ENCODE measurements around the gene FBXW8. TPM values are rescaled to one million over a fixed set of nuclear protein-coding genes. Genes with fewer than 3 reads are reported as not detected.
A peak's percentile ranks its signal among the peaks of the same experiment; 100 is the strongest.

FBXW8 gene
- total RNA-seq, 1 donor from 2014 or later: 3.3 TPM

DNA sequence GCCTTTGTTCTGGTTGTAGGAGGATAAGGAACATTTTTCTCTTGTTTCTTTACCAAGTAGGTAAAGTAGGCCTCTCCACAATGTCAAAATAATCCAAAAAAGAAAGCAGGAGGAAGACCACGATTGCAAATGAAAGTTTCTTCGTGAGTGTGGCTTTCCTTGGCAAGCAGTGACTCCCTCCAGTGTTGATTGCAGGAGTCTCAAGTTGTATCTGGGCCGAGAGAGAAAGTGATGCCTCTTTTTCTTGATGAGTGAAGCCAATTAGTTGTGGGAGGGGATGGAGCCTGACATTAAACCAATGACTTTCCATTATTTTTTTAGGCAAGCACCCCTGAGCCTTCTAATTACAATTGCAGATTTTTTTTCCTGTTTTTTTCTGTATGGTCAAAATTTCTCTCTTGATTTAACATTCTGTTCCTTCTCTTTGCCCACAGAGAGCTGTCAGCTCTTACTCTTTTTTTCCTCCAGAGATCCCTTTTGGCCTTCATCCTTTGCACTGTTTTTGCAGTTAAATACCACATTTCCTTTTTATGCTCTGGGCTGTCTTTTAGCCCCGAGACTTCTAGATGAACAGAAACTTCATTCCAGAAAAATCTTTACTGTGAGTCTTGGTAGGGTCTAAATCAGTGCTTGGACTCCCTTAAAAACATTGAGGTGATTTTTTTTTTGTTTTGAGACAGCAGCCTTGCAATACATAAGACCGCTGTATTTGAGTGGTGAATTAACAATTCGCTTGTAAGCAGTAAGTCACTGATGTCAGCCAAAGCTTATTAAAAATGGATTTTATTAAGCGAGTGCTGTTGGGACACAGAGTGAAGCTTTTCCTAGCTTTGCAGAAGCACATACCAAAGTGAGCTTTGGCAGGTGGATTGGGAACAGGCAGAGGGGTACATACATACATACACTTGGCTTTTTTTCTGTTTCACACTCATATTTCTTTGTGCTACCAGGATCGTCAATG lies 15.8 kb downstream of the FBXW8 start:
- Histone ChIP-seq H3K4me1 (peaks cover 3 to 8% of the 10 kb centered on the region in 2 donors), H3K36me3 (peaks cover 12 to 14% of the 10 kb centered on the region in 2 donors), H3K9me3 (no peaks in the 10 kb centered on the region), H3K27me3 (no peaks in the 10 kb centered on the region), H3K27ac (peak overlapping the region; percentile 36 to 41), H3K4me3 (peak overlapping the region in 1 of 2 donors; percentile 32)
- intact Hi-C loops (cut with DNase I): no loop called here
- no peak for DNase-seq (ENCODE audit: low spot score in 2 of 2)
- TF ChIP-seq, protein P1, sequence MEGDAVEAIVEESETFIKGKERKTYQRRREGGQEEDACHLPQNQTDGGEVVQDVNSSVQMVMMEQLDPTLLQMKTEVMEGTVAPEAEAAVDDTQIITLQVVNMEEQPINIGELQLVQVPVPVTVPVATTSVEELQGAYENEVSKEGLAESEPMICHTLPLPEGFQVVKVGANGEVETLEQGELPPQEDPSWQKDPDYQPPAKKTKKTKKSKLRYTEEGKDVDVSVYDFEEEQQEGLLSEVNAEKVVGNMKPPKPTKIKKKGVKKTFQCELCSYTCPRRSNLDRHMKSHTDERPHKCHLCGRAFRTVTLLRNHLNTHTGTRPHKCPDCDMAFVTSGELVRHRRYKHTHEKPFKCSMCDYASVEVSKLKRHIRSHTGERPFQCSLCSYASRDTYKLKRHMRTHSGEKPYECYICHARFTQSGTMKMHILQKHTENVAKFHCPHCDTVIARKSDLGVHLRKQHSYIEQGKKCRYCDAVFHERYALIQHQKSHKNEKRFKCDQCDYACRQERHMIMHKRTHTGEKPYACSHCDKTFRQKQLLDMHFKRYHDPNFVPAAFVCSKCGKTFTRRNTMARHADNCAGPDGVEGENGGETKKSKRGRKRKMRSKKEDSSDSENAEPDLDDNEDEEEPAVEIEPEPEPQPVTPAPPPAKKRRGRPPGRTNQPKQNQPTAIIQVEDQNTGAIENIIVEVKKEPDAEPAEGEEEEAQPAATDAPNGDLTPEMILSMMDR (IDR thresholded peaks at IDR 0.05): no peak

DNA sequence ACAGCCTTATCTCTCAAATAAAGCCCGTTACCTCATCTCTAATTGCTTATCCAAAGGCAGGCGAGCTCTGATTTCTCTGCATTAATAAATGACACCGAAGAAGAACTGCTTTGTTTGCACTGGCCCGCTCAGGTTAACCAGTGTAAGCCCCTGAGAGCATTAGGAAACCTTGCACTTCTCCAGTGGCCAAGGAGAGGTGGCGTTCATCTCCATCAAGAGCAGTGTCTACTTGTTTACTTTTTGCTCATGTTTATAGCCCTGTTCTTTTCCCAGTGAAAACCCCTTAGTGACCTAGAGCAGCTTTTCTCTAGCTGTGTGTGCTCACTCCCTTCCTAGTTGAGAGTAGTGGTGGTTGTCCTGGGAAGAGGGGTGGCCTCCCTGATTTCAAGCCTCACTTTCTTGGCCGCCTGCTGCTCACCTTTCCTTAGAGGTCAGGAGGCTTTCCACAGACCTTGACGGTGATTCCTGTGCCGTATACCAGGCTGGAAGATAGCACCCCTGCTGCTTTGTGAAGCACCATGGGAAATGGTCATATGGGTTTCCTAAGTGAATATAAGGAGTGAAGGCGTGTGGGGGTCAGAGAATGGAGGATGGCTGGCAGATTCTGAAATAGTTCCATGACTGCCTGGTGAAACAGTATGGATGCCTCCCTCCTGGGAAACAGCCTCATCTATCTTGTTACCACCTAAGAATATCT lies 16.6 kb downstream of the FBXW8 start:
- peaks cover 3 to 8% of the 10 kb centered on the region in 2 donors for H3K4me1 ChIP-seq
- no peak overlapping the region for H3K4me3 ChIP-seq
- DNase-seq (ENCODE audit: low spot score in 2 of 2): no peak
- no peaks in the 10 kb centered on the region for H3K9me3 ChIP-seq
- TF ChIP-seq, protein P1 (IDR thresholded peaks at IDR 0.05): no peak
- intact Hi-C loops (cut with DNase I): no loop called here
- peaks cover 12 to 14% of the 10 kb centered on the region in 2 donors for H3K36me3 ChIP-seq
- H3K27ac ChIP-seq: peak overlapping the region in 1 of 2 donors; percentile 41
- no peaks in the 10 kb centered on the region for H3K27me3 ChIP-seq

DNA sequence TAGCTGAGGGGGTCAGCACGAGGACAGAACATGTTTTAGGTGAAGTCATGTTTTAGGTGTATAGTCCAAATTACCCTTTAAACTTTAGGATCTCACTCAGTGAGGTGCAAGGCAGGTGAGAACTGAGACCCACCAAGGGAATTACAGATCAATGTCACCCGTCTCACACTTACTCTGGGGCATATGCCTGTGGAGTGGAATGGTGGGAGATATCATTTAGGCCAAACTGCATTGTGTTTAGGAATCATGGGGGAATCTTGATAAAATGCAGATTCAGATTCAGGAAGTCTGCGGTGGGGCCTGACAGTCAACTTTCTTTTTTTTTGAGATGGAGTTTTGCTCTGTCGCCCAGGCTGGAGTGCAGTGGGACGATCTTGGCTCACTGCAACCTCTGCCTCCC lies 17.8 kb downstream of the FBXW8 start:
- H3K27me3 ChIP-seq: no peaks in the 10 kb centered on the region
- H3K4me1 ChIP-seq: peaks cover 6 to 8% of the 10 kb centered on the region in 2 donors
- H3K27ac ChIP-seq: no peak overlapping the region
- H3K36me3 ChIP-seq: peaks cover 12 to 14% of the 10 kb centered on the region in 2 donors
- no peaks in the 10 kb centered on the region for H3K9me3 ChIP-seq
- intact Hi-C loops (cut with DNase I): no loop called here
- TF ChIP-seq, protein P1 (IDR thresholded peaks at IDR 0.05): no peak
- DNase-seq (ENCODE audit: low spot score in 2 of 2): no peak
- H3K4me3 ChIP-seq: no peak overlapping the region

DNA sequence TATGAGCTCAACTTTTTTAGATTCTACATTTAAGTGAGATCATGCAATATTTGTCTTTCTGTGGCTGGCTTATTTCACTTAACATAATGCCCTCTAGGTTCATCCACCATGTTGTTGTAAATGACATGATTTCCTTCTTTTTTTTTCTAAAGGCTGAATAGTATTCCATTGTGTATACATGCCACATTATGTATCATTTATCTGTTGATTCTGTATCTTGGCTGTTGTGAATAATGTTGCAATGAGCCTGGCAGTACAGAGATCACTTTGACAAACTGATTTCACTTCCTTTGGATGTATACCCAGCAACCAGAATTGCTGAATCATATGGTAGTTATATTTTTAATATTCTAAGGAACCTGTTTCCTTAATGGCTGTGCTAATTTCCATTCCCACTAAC lies 19.1 kb downstream of the FBXW8 start:
- no peak for DNase-seq (ENCODE audit: low spot score in 2 of 2)
- TF ChIP-seq, protein P1 (IDR thresholded peaks at IDR 0.05): no peak
- intact Hi-C loops (cut with DNase I): no loop called here
- Histone ChIP-seq H3K27me3 (no peaks in the 10 kb centered on the region), H3K4me1 (peaks cover 6 to 9% of the 10 kb centered on the region in 2 donors), H3K36me3 (peaks cover 12 to 14% of the 10 kb centered on the region in 2 donors), H3K9me3 (no peaks in the 10 kb centered on the region), H3K4me3 (no peak overlapping the region), H3K27ac (no peak overlapping the region)

DNA sequence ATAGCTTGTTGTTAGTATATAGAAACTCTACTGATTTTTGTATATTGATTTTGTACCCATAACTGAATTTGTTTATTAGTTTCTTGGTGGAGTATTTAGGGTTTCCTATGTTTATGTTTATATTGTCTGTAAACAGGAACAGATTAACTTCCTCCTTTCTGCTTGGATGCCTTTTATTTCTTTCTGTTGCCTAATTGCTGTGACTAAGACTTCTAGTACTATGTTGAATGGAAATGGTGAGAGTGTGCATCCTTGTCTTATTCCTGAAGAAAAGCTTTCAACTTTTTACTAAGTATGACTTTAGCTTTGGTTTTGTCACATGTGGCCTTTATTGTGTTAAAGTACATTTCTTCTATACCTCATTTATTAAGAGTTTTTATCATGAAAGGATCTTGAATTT lies 20.9 kb downstream of the FBXW8 start:
- Histone ChIP-seq H3K4me1 (peaks cover 3 to 10% of the 10 kb centered on the region in 2 donors), H3K27ac (no peak overlapping the region), H3K9me3 (no peaks in the 10 kb centered on the region), H3K27me3 (no peaks in the 10 kb centered on the region), H3K36me3 (peaks cover 14 to 17% of the 10 kb centered on the region in 2 donors), H3K4me3 (no peak overlapping the region)
- intact Hi-C loops (cut with DNase I): no loop called here
- DNase-seq (ENCODE audit: low spot score in 2 of 2): no peak
- TF ChIP-seq, protein P1 (IDR thresholded peaks at IDR 0.05): no peak

All from ascending aorta (tissue), 2 donors.